HL-60 (cell line): ENCODE measurements around the gene RSPO4.

Experiments used
- DNase-seq, 2 experiments: peaks; one replicate each; pipeline ENCODE4 v3.0.0-alpha.2; 2010 to 2020; ENCODE audit warnings: low read depth in 1 of 2, low spot score in 1 of 2
- H3K27ac ChIP-seq: fragments of 250-450 bp; sonication (Bioruptor Pico); replicated peaks from 2 replicates; pipeline ENCODE4 v1.5.1; 2020; ENCODE audit warnings: mild to moderate bottlenecking, moderate library complexity
- H3K27me3 ChIP-seq: fragments of 250-450 bp; sonication (Bioruptor Pico); 2 replicates; pipeline ENCODE4 v1.5.1; 2021; ENCODE audit warnings: mild to moderate bottlenecking, moderate library complexity; ENCODE audit not compliant: insufficient read depth, poor library complexity, severe bottlenecking
- H3K4me3 ChIP-seq: replicated peaks from 2 replicates; pipeline ENCODE4 v1.5.1; 2011; ENCODE audit warnings: mild to moderate bottlenecking, control low read depth, low read length; ENCODE audit not compliant: insufficient read depth
- CTCF ChIP-seq: IDR thresholded peaks from one replicate; pipeline ENCODE4 v1.5.1; 2011; ENCODE audit warnings: low read length, control low read depth, inconsistent platforms; ENCODE audit not compliant: insufficient read depth
- GABPA ChIP-seq: IDR thresholded peaks from 2 replicates; pipeline ENCODE4 v1.6.1; 2012; ENCODE audit warnings: low read depth
- POLR2AphosphoS5 ChIP-seq: IDR thresholded peaks from 2 replicates; pipeline ENCODE4 v1.6.1; 2012; ENCODE audit warnings: low read depth
- REST ChIP-seq: IDR thresholded peaks from 2 replicates; pipeline ENCODE4 v1.6.1; 2012; ENCODE audit warnings: low read depth; ENCODE audit not compliant: insufficient replicate concordance
- SPI1 ChIP-seq: IDR thresholded peaks from 2 replicates; pipeline ENCODE4 v1.6.1; 2012; ENCODE audit warnings: low read depth, mild to moderate bottlenecking, borderline replicate concordance

The RSPO4 gene

GRCh38 chr20:977021-977420 lies 25.1 kb downstream of the RSPO4 start:
- Histone ChIP-seq H3K4me3 (no peak overlapping the region), H3K27ac (no peak overlapping the region), H3K27me3 (no peaks in the 10 kb centered on the region)
- TF ChIP-seq CTCF (no peak), REST (no peak)
- DNase-seq = no peak

GRCh38 chr20:976033-976432 lies 26.1 kb downstream of the RSPO4 start:
- TF ChIP-seq GABPA (no peak), POLR2AphosphoS5 (no peak), SPI1 (no peak), REST (no peak), CTCF (no peak)
- no peak overlapping the region for H3K27ac ChIP-seq
- H3K4me3 ChIP-seq = no peak overlapping the region
- DNase-seq = no peak
- no peaks in the 10 kb centered on the region for H3K27me3 ChIP-seq

- peak; percentile 57 for TF ChIP-seq CTCF
- TF ChIP-seq GABPA = no peak
- DNase-seq = peak; percentile 38 to 70
- H3K27me3 ChIP-seq = no peaks in the 10 kb centered on the region
- no peak overlapping the region for H3K4me3 ChIP-seq
- no peak overlapping the region for H3K27ac ChIP-seq
Observed at GRCh38 chr20:973785-974194, 28.3 kb downstream of the RSPO4 start.

GRCh38 chr20:972256-972655 lies 29.9 kb downstream of the RSPO4 start:
- H3K27me3 ChIP-seq = no peaks in the 10 kb centered on the region
- H3K4me3 ChIP-seq = no peak overlapping the region
- DNase-seq = no peak
- TF ChIP-seq GABPA (no peak), SPI1 (no peak), POLR2AphosphoS5 (no peak), CTCF (no peak), REST (no peak)
- no peak overlapping the region for H3K27ac ChIP-seq
